Measurements from ENCODE around the gene PAX5. TPM values are rescaled to one million over a fixed set of nuclear protein-coding genes. Genes with fewer than 3 reads are reported as not detected.

Gene PAX5
- polyA plus RNA-seq, 4 donors: under 0.01 to 1.1 (median 0.22) TPM; not detected in 1

- 50 to 61% (median 57%) methylated on average over 6 of the region's 6 CpGs for WGBS, 3 donors
- Histone ChIP-seq H3K9me3 (ENCODE audit: control insufficient read depth in 2 of 2, insufficient read depth in 1 of 2, low read depth in 1 of 2, low read length in 1 of 2) (no peaks in the 10 kb centered on the region), H3K36me3 (ENCODE audit: control insufficient read depth in 3 of 3, insufficient read depth in 2 of 3, low read depth in 1 of 3, low read length in 3 of 3) (no peaks in the 10 kb centered on the region), H3K4me1 (ENCODE audit: control insufficient read depth in 3 of 3, insufficient read depth in 2 of 3, low read depth in 1 of 3, low read length in 2 of 3) (no peaks in the 10 kb centered on the region), H3K27me3 (ENCODE audit: control insufficient read depth in 3 of 3, insufficient read depth in 3 of 3, low read length in 3 of 3) (peaks cover 0 to 21% (median 4%) of the 10 kb centered on the region in 3 donors), H3K27ac (ENCODE audit: low read depth in 1 of 3, low read length in 2 of 3) (no peak overlapping the region), H3K4me3 (ENCODE audit: low read depth in 1 of 3, low read length in 3 of 3) (no peak overlapping the region)
- FAIRE-seq (no peak), DNase-seq (no peak)
Observed at GRCh38 chr9:36889844-36890243, 144.2 kb downstream of the PAX5 start.

- H3K9me3 ChIP-seq (ENCODE audit: control insufficient read depth in 2 of 2, insufficient read depth in 1 of 2, low read depth in 1 of 2, low read length in 1 of 2): no peaks in the 10 kb centered on the region
- no peak for DNase-seq
- no peak overlapping the region for H3K27ac ChIP-seq (ENCODE audit: low read depth in 1 of 3, low read length in 2 of 3)
- H3K27me3 ChIP-seq (ENCODE audit: control insufficient read depth in 3 of 3, insufficient read depth in 3 of 3, low read length in 3 of 3): peaks cover 0 to 18% (median 7%) of the 10 kb centered on the region in 3 donors
- FAIRE-seq: no peak
- no peaks in the 10 kb centered on the region for H3K4me1 ChIP-seq (ENCODE audit: control insufficient read depth in 3 of 3, insufficient read depth in 2 of 3, low read depth in 1 of 3, low read length in 2 of 3)
- 73 to 80% (median 78%) methylated on average over 6 to 7 of the region's 7 CpGs for WGBS, 3 donors
- H3K4me3 ChIP-seq (ENCODE audit: low read depth in 1 of 3, low read length in 3 of 3): no peak overlapping the region
- H3K36me3 ChIP-seq (ENCODE audit: control insufficient read depth in 3 of 3, insufficient read depth in 2 of 3, low read depth in 1 of 3, low read length in 3 of 3): no peaks in the 10 kb centered on the region
Observed at GRCh38 chr9:36888551-36888950, 145.5 kb downstream of the PAX5 start.

- Histone ChIP-seq H3K4me1 (ENCODE audit: control insufficient read depth in 3 of 3, insufficient read depth in 2 of 3, low read depth in 1 of 3, low read length in 2 of 3) (no peaks in the 10 kb centered on the region), H3K4me3 (ENCODE audit: low read depth in 1 of 3, low read length in 3 of 3) (no peak overlapping the region), H3K27me3 (ENCODE audit: control insufficient read depth in 3 of 3, insufficient read depth in 3 of 3, low read length in 3 of 3) (peaks cover 0 to 13% (median 7%) of the 10 kb centered on the region in 3 donors), H3K27ac (ENCODE audit: low read depth in 1 of 3, low read length in 2 of 3) (no peak overlapping the region), H3K9me3 (ENCODE audit: control insufficient read depth in 2 of 2, insufficient read depth in 1 of 2, low read depth in 1 of 2, low read length in 1 of 2) (no peaks in the 10 kb centered on the region), H3K36me3 (ENCODE audit: control insufficient read depth in 3 of 3, insufficient read depth in 2 of 3, low read depth in 1 of 3, low read length in 3 of 3) (no peaks in the 10 kb centered on the region)
- FAIRE-seq: no peak
- no peak for DNase-seq
- 75 to 82% (median 81%) methylated on average over 6 of the region's 6 CpGs for WGBS, 3 donors
Observed at GRCh38 chr9:36884721-36885120, 149.3 kb downstream of the PAX5 start.

GRCh38 chr9:36882594-36882993 lies 151.5 kb downstream of the PAX5 start:
- 73 to 85% (median 80%) methylated on average over 3 of the region's 3 CpGs for WGBS, 3 donors

GRCh38 chr9:36881743-36882441 lies 152.2 kb downstream of the PAX5 start:
- no peaks in the 10 kb centered on the region for H3K4me1 ChIP-seq (ENCODE audit: control insufficient read depth in 3 of 3, insufficient read depth in 2 of 3, low read depth in 1 of 3, low read length in 2 of 3)
- DNase-seq (no peak), FAIRE-seq (no peak)
- no peak overlapping the region for H3K27ac ChIP-seq (ENCODE audit: low read depth in 1 of 3, low read length in 2 of 3)
- no peaks in the 10 kb centered on the region for H3K9me3 ChIP-seq (ENCODE audit: control insufficient read depth in 2 of 2, insufficient read depth in 1 of 2, low read depth in 1 of 2, low read length in 1 of 2)
- no peak overlapping the region for H3K4me3 ChIP-seq (ENCODE audit: low read depth in 1 of 3, low read length in 3 of 3)
- no peaks in the 10 kb centered on the region for H3K36me3 ChIP-seq (ENCODE audit: control insufficient read depth in 3 of 3, insufficient read depth in 2 of 3, low read depth in 1 of 3, low read length in 3 of 3)
- H3K27me3 ChIP-seq (ENCODE audit: control insufficient read depth in 3 of 3, insufficient read depth in 3 of 3, low read length in 3 of 3): peaks cover 0 to 12% (median 7%) of the 10 kb centered on the region in 3 donors
- 77 to 86% (median 85%) methylated on average over 31 of the region's 31 CpGs for WGBS, 3 donors

More at GRCh38 chr9:36882594-36882993, 151.5 kb downstream of the PAX5 start:
- H3K27me3 ChIP-seq (ENCODE audit: control insufficient read depth in 3 of 3, insufficient read depth in 3 of 3, low read length in 3 of 3): peaks cover 0 to 12% (median 7%) of the 10 kb centered on the region in 3 donors
- H3K4me3 ChIP-seq (ENCODE audit: low read depth in 1 of 3, low read length in 3 of 3): no peak overlapping the region
- no peaks in the 10 kb centered on the region for H3K36me3 ChIP-seq (ENCODE audit: control insufficient read depth in 3 of 3, insufficient read depth in 2 of 3, low read depth in 1 of 3, low read length in 3 of 3)
- no peaks in the 10 kb centered on the region for H3K4me1 ChIP-seq (ENCODE audit: control insufficient read depth in 3 of 3, insufficient read depth in 2 of 3, low read depth in 1 of 3, low read length in 2 of 3)
- H3K9me3 ChIP-seq (ENCODE audit: control insufficient read depth in 2 of 2, insufficient read depth in 1 of 2, low read depth in 1 of 2, low read length in 1 of 2): no peaks in the 10 kb centered on the region
- no peak for DNase-seq
- no peak for FAIRE-seq
- H3K27ac ChIP-seq (ENCODE audit: low read depth in 1 of 3, low read length in 2 of 3): no peak overlapping the region

GRCh38 chr9:36881316-36881715 lies 152.8 kb downstream of the PAX5 start:
- Histone ChIP-seq H3K27me3 (ENCODE audit: control insufficient read depth in 3 of 3, insufficient read depth in 3 of 3, low read length in 3 of 3) (peaks cover 0 to 12% (median 7%) of the 10 kb centered on the region in 3 donors), H3K9me3 (ENCODE audit: control insufficient read depth in 2 of 2, insufficient read depth in 1 of 2, low read depth in 1 of 2, low read length in 1 of 2) (no peaks in the 10 kb centered on the region), H3K36me3 (ENCODE audit: control insufficient read depth in 3 of 3, insufficient read depth in 2 of 3, low read depth in 1 of 3, low read length in 3 of 3) (no peaks in the 10 kb centered on the region), H3K27ac (ENCODE audit: low read depth in 1 of 3, low read length in 2 of 3) (no peak overlapping the region), H3K4me3 (ENCODE audit: low read depth in 1 of 3, low read length in 3 of 3) (no peak overlapping the region), H3K4me1 (ENCODE audit: control insufficient read depth in 3 of 3, insufficient read depth in 2 of 3, low read depth in 1 of 3, low read length in 2 of 3) (no peaks in the 10 kb centered on the region)
- FAIRE-seq: no peak
- 81 to 94% (median 86%) methylated on average over 14 of the region's 14 CpGs for WGBS, 3 donors
- no peak for DNase-seq

- H3K9me3 ChIP-seq (ENCODE audit: control insufficient read depth in 2 of 2, insufficient read depth in 1 of 2, low read depth in 1 of 2, low read length in 1 of 2): no peaks in the 10 kb centered on the region
- DNase-seq (no peak), FAIRE-seq (no peak)
- no peaks in the 10 kb centered on the region for H3K36me3 ChIP-seq (ENCODE audit: control insufficient read depth in 3 of 3, insufficient read depth in 2 of 3, low read depth in 1 of 3, low read length in 3 of 3)
- H3K27me3 ChIP-seq (ENCODE audit: control insufficient read depth in 3 of 3, insufficient read depth in 3 of 3, low read length in 3 of 3): peaks cover 0 to 5% (median 5%) of the 10 kb centered on the region in 3 donors
- WGBS, 3 donors: 89 to 93% (median 92%) methylated on average over 12 of the region's 12 CpGs
- no peak overlapping the region for H3K27ac ChIP-seq (ENCODE audit: low read depth in 1 of 3, low read length in 2 of 3)
- H3K4me1 ChIP-seq (ENCODE audit: control insufficient read depth in 3 of 3, insufficient read depth in 2 of 3, low read depth in 1 of 3, low read length in 2 of 3): no peaks in the 10 kb centered on the region
- H3K4me3 ChIP-seq (ENCODE audit: low read depth in 1 of 3, low read length in 3 of 3): no peak overlapping the region
Observed at GRCh38 chr9:36880075-36880474, 154.0 kb downstream of the PAX5 start.

GRCh38 chr9:36878986-36879982 lies 154.8 kb downstream of the PAX5 start:
- H3K4me3 ChIP-seq (ENCODE audit: low read depth in 1 of 3, low read length in 3 of 3): no peak overlapping the region
- H3K4me1 ChIP-seq (ENCODE audit: control insufficient read depth in 3 of 3, insufficient read depth in 2 of 3, low read depth in 1 of 3, low read length in 2 of 3): no peaks in the 10 kb centered on the region
- peaks cover 0 to 3% (median 0%) of the 10 kb centered on the region in 3 donors for H3K27me3 ChIP-seq (ENCODE audit: control insufficient read depth in 3 of 3, insufficient read depth in 3 of 3, low read length in 3 of 3)
- WGBS, 3 donors: 64 to 68% (median 68%) methylated on average over 18 of the region's 18 CpGs
- DNase-seq: no peak
- no peaks in the 10 kb centered on the region for H3K9me3 ChIP-seq (ENCODE audit: control insufficient read depth in 2 of 2, insufficient read depth in 1 of 2, low read depth in 1 of 2, low read length in 1 of 2)
- no peak overlapping the region for H3K27ac ChIP-seq (ENCODE audit: low read depth in 1 of 3, low read length in 2 of 3)
- FAIRE-seq: no peak
- H3K36me3 ChIP-seq (ENCODE audit: control insufficient read depth in 3 of 3, insufficient read depth in 2 of 3, low read depth in 1 of 3, low read length in 3 of 3): no peaks in the 10 kb centered on the region
